SK-N-SH (cell line): Measurements from ENCODE around the gene ATP6V0C.

Experiments
- CTCF ChIP-seq: fragments of 200-600 bp; sonication (generic); IDR thresholded peaks from 2 replicates; pipeline ENCODE4 v1.6.1; 2017; ENCODE audit warnings: antibody characterized with exemption, mild to moderate bottlenecking, moderate library complexity
- MAX ChIP-seq: IDR thresholded peaks from 2 replicates; pipeline ENCODE4 v1.4.0; 2012; ENCODE audit warnings: low read depth
- RAD21 ChIP-seq: IDR thresholded peaks from 2 replicates; pipeline ENCODE4 v1.6.1; 2012; ENCODE audit warnings: mild to moderate bottlenecking, low read length
- RCOR1 ChIP-seq: fragments of 150-350 bp; IDR thresholded peaks from 2 replicates; pipeline ENCODE4 v1.6.1; 2017; ENCODE audit warnings: antibody characterized with exemption, low read length
- TCF12 ChIP-seq: IDR thresholded peaks from 2 replicates; pipeline ENCODE4 v1.4.0; 2012
- TEAD4 ChIP-seq: IDR thresholded peaks from 2 replicates; pipeline ENCODE4 v1.4.0; 2012; ENCODE audit warnings: mild to moderate bottlenecking, borderline replicate concordance; ENCODE audit not compliant: insufficient read depth

- no peak for TF ChIP-seq CTCF
- TF ChIP-seq RCOR1, result no peak
- TF ChIP-seq TEAD4, result no peak
- no peak for TF ChIP-seq TCF12
- no peak for TF ChIP-seq RAD21
- no peak for TF ChIP-seq MAX
Measured at GRCh38 chr16:2492292-2492691, 21.5 kb upstream of the ATP6V0C start.
